Nephron (organoid): ENCODE results near the gene STAB2.

Experiments used
- H3K27ac Mint-ChIP-seq, 3 experiments: 2 replicates each; pipeline ENCODE4 v1.8.0; 2020; ENCODE audit warnings: mixed read lengths in 3 of 3, mild to moderate bottlenecking in 2 of 3, moderate library complexity in 1 of 3
- H3K27me3 Mint-ChIP-seq: 2 replicates; pipeline ENCODE4 v1.8.0; 2021; ENCODE audit warnings: low read depth, mild to moderate bottlenecking, moderate library complexity, mixed read lengths
- H3K36me3 Mint-ChIP-seq: 2 replicates; pipeline ENCODE4 v1.8.0; 2020; ENCODE audit warnings: low read depth, mixed read lengths
- H3K4me1 Mint-ChIP-seq: 2 replicates; pipeline ENCODE4 v1.8.0; 2020; ENCODE audit warnings: mixed read lengths
- H3K4me3 Mint-ChIP-seq, 3 experiments: 2 replicates each; pipeline ENCODE4 v1.8.0; 2020; ENCODE audit warnings: mild to moderate bottlenecking in 3 of 3, mixed read lengths in 3 of 3, moderate library complexity in 2 of 3
- H3K9me3 Mint-ChIP-seq: 2 replicates; pipeline ENCODE4 v1.8.0; 2020; ENCODE audit warnings: mixed read lengths
- TF ChIP-seq, protein P1 (sequence below), 3 experiments: fragments of 200-600 bp; sonication (generic); IDR thresholded peaks; one replicate each; pipeline ENCODE4 v1.5.0; 2021; ENCODE audit warnings: antibody characterized with exemption in 3 of 3; ENCODE audit not compliant: unreplicated experiment in 3 of 3

The STAB2 gene

DNA sequence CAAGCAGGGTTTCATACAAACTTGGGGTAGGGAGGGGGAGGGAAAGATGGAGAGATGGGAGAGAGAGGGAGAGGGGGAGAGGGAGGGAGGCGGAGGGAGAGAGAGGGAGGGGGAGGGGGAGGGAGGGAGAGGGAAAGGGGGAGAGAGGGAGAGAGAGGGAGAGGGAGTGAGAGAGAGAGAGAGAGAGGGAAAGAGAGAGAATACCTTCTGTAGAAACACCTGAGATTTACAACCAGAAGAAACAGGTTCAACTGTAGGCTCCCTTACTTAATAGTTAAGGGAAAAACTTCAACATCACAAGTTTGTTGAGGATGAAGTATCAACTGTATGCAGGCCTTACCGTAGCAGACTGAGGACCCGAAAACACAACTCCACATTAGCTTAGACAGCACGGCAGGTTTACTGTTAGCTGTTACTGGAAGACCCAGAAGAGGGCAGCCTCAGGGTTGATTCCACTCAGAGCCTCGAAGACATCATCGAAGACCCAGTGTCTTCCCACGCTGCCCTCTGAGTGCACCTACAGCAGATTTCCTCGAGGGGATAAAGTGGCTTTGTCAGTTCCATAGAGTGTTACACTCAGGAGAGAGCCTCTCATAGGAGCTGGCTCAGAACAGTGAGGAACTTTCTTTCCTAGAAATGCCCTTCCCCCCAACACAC lies 181.5 kb downstream of the STAB2 start:
- Mint-ChIP-seq H3K9me3 (no peaks in the 10 kb centered on the region), H3K27me3 (no peaks in the 10 kb centered on the region), H3K36me3 (no peaks in the 10 kb centered on the region), H3K4me1 (peaks cover 17% of the 10 kb centered on the region), H3K4me3 (no peak overlapping the region), H3K27ac (no peak overlapping the region)
- TF ChIP-seq, protein P1, sequence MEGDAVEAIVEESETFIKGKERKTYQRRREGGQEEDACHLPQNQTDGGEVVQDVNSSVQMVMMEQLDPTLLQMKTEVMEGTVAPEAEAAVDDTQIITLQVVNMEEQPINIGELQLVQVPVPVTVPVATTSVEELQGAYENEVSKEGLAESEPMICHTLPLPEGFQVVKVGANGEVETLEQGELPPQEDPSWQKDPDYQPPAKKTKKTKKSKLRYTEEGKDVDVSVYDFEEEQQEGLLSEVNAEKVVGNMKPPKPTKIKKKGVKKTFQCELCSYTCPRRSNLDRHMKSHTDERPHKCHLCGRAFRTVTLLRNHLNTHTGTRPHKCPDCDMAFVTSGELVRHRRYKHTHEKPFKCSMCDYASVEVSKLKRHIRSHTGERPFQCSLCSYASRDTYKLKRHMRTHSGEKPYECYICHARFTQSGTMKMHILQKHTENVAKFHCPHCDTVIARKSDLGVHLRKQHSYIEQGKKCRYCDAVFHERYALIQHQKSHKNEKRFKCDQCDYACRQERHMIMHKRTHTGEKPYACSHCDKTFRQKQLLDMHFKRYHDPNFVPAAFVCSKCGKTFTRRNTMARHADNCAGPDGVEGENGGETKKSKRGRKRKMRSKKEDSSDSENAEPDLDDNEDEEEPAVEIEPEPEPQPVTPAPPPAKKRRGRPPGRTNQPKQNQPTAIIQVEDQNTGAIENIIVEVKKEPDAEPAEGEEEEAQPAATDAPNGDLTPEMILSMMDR (IDR thresholded peaks at IDR 0.05; ENCODE audit: unreplicated experiment in 3 of 3) = no peak

DNA sequence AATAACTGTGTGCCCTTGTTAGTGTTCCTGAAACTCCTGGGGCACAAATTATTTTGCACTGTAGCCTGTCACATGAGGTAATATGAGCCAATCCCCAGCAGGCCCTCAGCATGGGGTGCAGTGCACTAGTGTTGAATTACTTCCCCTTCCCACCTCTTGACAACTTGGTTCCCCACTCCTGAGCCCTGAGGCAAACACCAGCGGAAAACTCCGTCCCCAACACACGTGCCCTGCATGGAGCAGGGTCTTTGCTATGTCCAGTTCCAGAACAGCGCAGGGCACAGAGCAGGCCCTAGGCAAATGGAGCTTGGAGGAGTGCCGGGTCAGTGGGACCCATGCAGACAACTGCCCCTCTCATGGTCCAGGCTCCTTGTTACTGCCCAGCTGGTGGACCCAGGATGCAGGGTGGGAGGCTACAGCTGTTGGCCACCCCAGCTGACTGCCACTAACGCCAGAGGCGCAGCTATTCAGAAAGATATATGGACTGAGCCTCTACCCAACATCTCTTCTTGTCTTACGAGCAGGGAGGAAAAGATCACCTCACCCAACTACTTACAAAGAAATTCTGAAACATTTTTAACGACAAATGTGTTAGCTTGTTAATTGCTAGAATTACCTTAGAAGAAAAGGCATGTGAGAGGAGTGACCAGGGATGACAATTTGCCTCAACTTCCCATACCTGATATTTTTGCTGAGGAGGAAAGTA lies 182.3 kb downstream of the STAB2 start:
- TF ChIP-seq, protein P1 (IDR thresholded peaks at IDR 0.05; ENCODE audit: unreplicated experiment in 3 of 3) = no peak
- Mint-ChIP-seq H3K9me3 (no peaks in the 10 kb centered on the region), H3K36me3 (no peaks in the 10 kb centered on the region), H3K4me1 (peaks cover 19% of the 10 kb centered on the region), H3K4me3 (no peak overlapping the region), H3K27me3 (no peaks in the 10 kb centered on the region), H3K27ac (no peak overlapping the region)

DNA sequence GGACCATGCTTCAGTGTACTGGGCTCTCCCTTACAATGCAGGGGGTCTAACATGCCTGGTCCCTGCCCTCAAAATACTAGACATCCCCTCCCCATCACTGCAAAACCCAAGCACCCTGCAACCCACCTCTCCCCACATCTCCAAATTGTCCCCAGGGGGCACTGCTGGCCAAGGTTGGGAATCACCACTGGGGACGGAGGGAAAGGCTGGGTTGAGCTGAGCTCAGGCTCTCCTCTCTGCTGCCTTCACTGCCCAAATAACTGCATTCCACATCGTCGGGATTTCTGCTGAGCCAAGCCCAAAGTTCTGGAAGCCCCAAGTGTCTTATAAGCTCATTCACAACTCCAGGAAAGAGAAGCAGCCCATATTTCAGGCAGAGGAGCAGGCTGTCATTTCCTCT lies 184.4 kb downstream of the STAB2 start:
- Mint-ChIP-seq H3K27me3 (no peaks in the 10 kb centered on the region), H3K4me3 (no peak overlapping the region), H3K36me3 (peaks cover 7% of the 10 kb centered on the region), H3K9me3 (no peaks in the 10 kb centered on the region), H3K4me1 (peaks cover 19% of the 10 kb centered on the region), H3K27ac (no peak overlapping the region)
- TF ChIP-seq, protein P1 (IDR thresholded peaks at IDR 0.05; ENCODE audit: unreplicated experiment in 3 of 3) = peak in 2 of 3 experiments; percentile 21 to 23

DNA sequence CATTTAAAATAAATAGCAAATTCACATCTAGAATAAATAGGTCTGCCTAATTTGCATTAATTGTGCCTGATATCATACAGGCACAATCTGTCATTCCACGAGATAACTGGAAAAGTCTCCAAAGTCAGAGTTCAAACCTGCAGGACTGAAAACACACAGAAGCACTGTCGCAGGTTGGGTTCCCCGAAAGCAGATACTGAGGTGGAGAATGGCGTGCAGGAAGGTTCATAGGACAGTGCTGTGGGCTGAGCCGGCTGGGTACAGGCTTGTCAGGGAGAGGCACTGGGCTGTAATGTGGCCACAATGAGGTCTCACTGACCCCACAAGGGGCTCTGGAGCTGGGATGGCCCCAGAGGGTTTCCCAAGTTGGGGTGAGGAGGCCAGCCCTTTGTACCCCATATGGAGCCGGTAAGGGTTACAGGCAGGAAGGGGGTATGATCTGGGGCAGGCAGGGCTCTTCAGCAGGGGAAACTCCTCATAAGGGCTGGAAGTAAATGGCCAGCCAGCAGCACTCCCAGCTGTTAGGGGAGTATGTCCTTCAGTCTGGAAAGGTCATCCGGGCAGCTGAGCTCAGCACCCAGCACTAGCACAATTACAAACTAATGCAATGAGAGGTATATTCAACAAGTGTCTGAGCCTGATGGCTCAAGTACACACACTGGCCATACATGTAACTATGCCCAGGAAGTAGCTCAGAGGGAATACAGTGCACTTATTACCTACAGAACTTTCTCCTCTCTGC lies 185.5 kb downstream of the STAB2 start:
- no peaks in the 10 kb centered on the region for H3K27me3 Mint-ChIP-seq
- peak overlapping the region in 2 of 3 experiments; percentile 53 to 60 for H3K27ac Mint-ChIP-seq
- H3K4me3 Mint-ChIP-seq = no peak overlapping the region
- H3K4me1 Mint-ChIP-seq = peaks cover 19% of the 10 kb centered on the region
- H3K9me3 Mint-ChIP-seq = no peaks in the 10 kb centered on the region
- peaks cover 12% of the 10 kb centered on the region for H3K36me3 Mint-ChIP-seq
- TF ChIP-seq, protein P1 (IDR thresholded peaks at IDR 0.05; ENCODE audit: unreplicated experiment in 3 of 3) = no peak

DNA sequence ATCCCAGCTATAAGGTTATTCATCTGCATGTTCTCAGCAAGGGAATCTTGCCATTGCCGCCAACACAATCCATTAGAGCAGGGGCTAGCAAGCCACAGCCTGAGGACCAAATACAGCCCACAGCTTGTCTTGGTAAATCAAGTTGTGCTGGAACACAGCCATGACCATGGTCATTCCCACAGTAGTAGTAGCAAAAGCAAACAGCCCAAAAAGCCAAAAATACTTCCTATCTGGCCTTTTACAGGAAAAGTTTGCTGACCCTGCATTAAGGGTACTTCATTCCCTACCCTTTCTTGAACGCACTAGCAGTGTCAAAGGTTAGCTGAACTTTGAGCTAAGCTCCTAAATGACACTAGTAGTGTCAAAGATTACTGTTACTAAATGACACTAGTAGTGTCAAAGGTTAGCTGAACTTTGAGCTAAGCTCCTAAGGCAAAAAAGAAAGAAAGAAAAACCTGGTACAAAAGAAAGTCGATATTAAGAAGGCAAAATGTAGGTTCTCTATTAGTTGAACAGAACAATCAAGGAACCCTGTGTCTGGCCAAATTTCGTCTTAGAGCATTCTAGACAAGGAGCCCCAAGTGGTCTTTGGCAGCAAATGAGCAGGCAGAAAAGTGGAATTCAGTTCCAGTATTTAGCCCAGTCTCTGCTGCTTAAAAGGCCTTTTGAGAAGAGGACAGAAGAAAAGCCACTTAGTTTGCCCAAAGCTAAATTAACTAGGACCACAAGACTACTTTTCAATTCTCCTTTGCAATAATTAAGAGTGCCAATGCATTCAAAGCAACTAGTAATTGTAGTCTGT lies 186.2 kb downstream of the STAB2 start:
- no peaks in the 10 kb centered on the region for H3K9me3 Mint-ChIP-seq

More for the DNA sequence above, 186.2 kb downstream of the STAB2 start:
- Mint-ChIP-seq H3K27ac (peak overlapping the region in 2 of 3 experiments; percentile 53 to 60), H3K36me3 (peaks cover 16% of the 10 kb centered on the region), H3K27me3 (no peaks in the 10 kb centered on the region), H3K4me1 (peaks cover 19% of the 10 kb centered on the region), H3K4me3 (no peak overlapping the region)
- TF ChIP-seq, protein P1 (IDR thresholded peaks at IDR 0.05; ENCODE audit: unreplicated experiment in 3 of 3) = no peak
